ENCODE measurements around the gene CLIP4. TPM values are rescaled to one million over a fixed set of nuclear protein-coding genes. Genes with fewer than 3 reads are reported as not detected.
A peak's percentile ranks its signal among the peaks of the same experiment; 100 is the strongest.

Gene CLIP4
- total and polyA plus RNA-seq, 2 of the 13 experiments (the other 11 are each of a cell fraction or from before 2014, with no cell fraction given), result 0.46 to 0.49 TPM

DNA sequence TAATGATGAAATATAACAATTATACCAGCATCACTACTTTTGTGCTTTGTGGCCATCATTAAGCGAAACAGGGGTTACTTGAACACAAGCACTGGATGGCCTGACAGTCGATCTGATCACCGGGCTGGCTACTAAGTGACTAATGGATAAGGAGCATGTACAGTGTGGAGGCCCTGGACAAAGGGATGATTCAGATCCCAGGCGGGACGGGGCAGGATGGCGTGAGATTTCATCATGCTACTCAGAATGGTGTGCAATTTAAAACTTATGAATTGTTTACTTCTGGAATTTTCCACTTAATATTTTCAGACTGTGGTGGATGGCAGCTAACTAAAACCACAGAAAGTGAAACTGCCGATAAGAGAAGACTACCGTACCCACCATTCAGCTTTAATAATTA is 7.0 kb upstream of the CLIP4 start (continued):
- TF ChIP-seq HOMEZ (CRISPR knock-in tag; IDR thresholded peaks at IDR 0.05; ENCODE audit: low read depth), result no peak
- TF ChIP-seq ZNF343 (CRISPR knock-in tag; IDR thresholded peaks at IDR 0.05), result no peak
- TF ChIP-seq ZHX2 (IDR thresholded peaks at IDR 0.05; ENCODE audit: low read depth), result no peak
- no peak for TF ChIP-seq ZHX2 (CRISPR knock-in tag; IDR thresholded peaks at IDR 0.05; ENCODE audit: borderline replicate concordance)
- peak; percentile 28; the same call in 1 of the 2 replicates for TF ChIP-seq ATF7 (IDR thresholded peaks at IDR 0.05)
- TF ChIP-seq ATF7 (CRISPR knock-in tag; IDR thresholded peaks at IDR 0.05), result no peak
- TF ChIP-seq SAP130 (CRISPR knock-in tag; IDR thresholded peaks at IDR 0.05; ENCODE audit: low read depth), result peak; percentile 31; the same call in 1 of the 2 replicates
- TF ChIP-seq ZNF121 (CRISPR knock-in tag; IDR thresholded peaks at IDR 0.05), result peak; percentile 60; the same call in 1 of the 2 replicates
- no peak for TF ChIP-seq DDIT3 (CRISPR knock-in tag; IDR thresholded peaks at IDR 0.05)
- peak; percentile 64 for TF ChIP-seq ARID5B (CRISPR knock-in tag; IDR thresholded peaks at IDR 0.05)
- TF ChIP-seq CBX2 (IDR thresholded peaks at IDR 0.05; ENCODE audit: low read depth, low read length), result no peak
- no peak for TF ChIP-seq CBX2 (CRISPR knock-in tag; IDR thresholded peaks at IDR 0.05; ENCODE audit: low read depth)
- TF ChIP-seq ZGPAT (CRISPR knock-in tag; IDR thresholded peaks at IDR 0.05), result 0 out of 2 replicates have a peak, but pooled peaks have one; percentile 35
- TF ChIP-seq THRA (CRISPR knock-in tag; IDR thresholded peaks at IDR 0.05; ENCODE audit: borderline replicate concordance), result peak; percentile 44; the same call in 1 of the 2 replicates
- TF ChIP-seq ZFY (CRISPR knock-in tag; IDR thresholded peaks at IDR 0.05), result 0 out of 2 replicates have a peak, but pooled peaks have one; percentile 13
- 0 out of 2 replicates have a peak, but pooled peaks have one; percentile 20 for TF ChIP-seq ZNF878 (CRISPR knock-in tag; IDR thresholded peaks at IDR 0.05)
